IPS-18a (cell line): Measurements from ENCODE around the gene CENPB.

Experiments used
- H3K27ac ChIP-seq: one replicate; pipeline ENCODE4 v1.5.1; 2013; ENCODE audit warnings: low read length
- H3K27me3 ChIP-seq: one replicate; pipeline ENCODE4 v1.6.1; 2013; ENCODE audit warnings: mild to moderate bottlenecking, low read length; ENCODE audit not compliant: control insufficient read depth, insufficient read depth
- H3K36me3 ChIP-seq: one replicate; pipeline ENCODE4 v1.6.1; 2013; ENCODE audit warnings: low read depth, low read length; ENCODE audit not compliant: control insufficient read depth
- H3K4me1 ChIP-seq: one replicate; pipeline ENCODE4 v1.6.1; 2013; ENCODE audit warnings: low read depth, low read length; ENCODE audit not compliant: control insufficient read depth
- H3K4me3 ChIP-seq: one replicate; pipeline ENCODE4 v1.5.1; 2013; ENCODE audit warnings: low read length
- H3K9ac ChIP-seq: one replicate; pipeline ENCODE4 v1.6.1; 2013; ENCODE audit warnings: mild to moderate bottlenecking, low read length, moderate library complexity
- H3K9me3 ChIP-seq: one replicate; pipeline ENCODE4 v1.6.1; 2013; ENCODE audit warnings: low read depth, low read length; ENCODE audit not compliant: control insufficient read depth

The CENPB gene

DNA sequence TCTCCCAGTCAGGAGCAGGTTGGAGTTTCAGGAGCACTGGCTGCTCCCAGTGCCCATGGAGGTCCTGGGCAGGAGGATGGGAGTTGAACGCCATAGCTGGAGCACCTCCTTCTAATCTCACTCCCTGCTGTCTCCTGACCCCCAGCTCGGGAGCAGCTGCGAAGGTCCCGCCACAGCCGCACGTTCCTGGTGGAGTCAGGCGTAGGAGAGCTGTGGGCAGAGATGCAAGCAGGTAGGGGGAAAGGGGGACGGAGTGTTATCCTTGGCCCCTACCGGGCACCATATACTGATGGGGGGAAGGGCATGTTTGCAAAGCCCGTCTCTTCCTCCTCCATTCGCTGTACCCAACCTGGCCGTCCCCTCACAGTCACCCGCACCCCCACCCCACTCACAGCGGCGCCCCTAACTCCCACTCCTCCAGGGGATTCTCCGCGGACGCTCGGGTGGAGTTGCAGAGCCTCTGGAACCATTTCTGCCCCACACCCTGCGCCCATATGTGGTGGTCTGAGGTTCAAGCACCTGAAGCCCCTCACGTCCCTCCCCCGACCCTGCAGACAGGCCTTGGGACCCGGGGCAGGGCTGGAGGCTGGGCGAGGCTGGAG lies 37.4 kb downstream of the CENPB start:
- Histone ChIP-seq H3K27me3 (peaks cover 63% of the 10 kb centered on the region), H3K4me1 (peaks cover 8% of the 10 kb centered on the region), H3K36me3 (no peaks in the 10 kb centered on the region), H3K4me3 (peak overlapping the region; percentile 49), H3K9me3 (no peaks in the 10 kb centered on the region), H3K9ac (no peak overlapping the region), H3K27ac (no peak overlapping the region)

DNA sequence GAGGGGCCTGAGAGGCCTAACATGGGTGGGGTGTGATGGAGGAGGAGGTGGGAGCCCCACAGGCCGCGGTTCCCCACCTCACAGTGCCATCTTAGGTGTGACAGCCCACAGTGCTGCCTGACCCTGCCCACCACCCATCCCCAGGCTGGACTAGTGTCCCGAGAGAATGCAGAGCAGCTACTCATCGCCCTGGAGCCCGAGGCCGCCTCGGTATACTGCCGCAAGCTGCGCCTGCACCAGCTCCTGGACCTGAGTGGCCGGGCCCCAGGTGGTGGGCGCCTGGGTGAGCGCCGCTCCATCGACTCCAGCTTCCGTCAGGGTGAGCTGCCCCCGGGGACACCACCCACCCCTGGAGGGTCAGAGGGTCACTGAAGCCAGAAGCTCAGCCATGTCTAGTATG lies 38.5 kb downstream of the CENPB start:
- Histone ChIP-seq H3K36me3 (no peaks in the 10 kb centered on the region), H3K27ac (no peak overlapping the region), H3K27me3 (peaks cover 63% of the 10 kb centered on the region), H3K9ac (no peak overlapping the region), H3K9me3 (no peaks in the 10 kb centered on the region), H3K4me1 (peaks cover 8% of the 10 kb centered on the region), H3K4me3 (no peak overlapping the region)

DNA sequence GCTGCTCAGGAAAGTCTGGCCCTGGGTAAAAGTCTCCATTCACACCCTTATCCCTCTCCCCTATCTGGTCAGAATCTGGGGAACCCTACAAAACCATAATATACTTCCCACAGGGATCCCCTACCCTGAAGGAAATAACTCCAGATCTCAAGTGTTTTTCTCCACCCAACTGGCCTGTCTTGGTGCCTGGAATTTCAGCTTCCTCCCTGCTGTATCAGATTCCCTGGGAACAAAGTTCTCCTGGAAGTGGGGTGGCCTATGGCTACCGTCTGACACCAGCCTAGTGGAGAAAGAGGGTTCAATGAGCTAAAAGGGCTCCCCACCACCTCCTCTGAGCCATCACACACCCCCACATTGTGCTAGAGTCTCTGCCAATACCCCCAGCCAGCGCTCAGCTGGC lies 39.1 kb downstream of the CENPB start:
- Histone ChIP-seq H3K9me3 (no peaks in the 10 kb centered on the region), H3K4me3 (no peak overlapping the region), H3K27me3 (peaks cover 58% of the 10 kb centered on the region), H3K27ac (no peak overlapping the region), H3K4me1 (peaks cover 3% of the 10 kb centered on the region), H3K36me3 (no peaks in the 10 kb centered on the region), H3K9ac (no peak overlapping the region)

DNA sequence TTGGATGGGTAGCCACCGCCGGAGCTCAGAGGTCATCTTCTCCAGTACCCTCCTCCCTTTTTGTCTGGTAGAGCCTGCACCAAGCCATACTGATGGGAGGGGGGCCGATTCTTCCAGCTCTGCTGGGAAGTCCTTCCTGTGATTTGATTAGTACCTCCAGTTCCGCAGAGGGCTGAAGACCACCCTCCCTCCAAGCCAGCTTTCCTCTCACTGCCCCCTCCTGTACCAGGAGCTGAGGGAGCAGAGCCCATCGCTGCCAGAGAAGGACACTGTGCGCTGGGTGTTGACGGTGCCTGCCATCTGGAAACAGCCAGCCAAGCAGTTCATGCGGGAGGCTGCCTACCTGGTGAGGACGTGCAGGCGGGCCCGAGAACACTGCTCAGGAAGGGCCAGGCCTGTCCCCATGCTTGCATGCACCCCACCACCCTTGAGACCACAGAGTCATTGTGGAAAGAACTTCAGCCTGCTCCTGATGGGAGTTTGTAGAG lies 40.8 kb downstream of the CENPB start:
- H3K9me3 ChIP-seq: no peaks in the 10 kb centered on the region
- H3K4me3 ChIP-seq: peak overlapping the region; percentile 63
- no peak overlapping the region for H3K9ac ChIP-seq
- no peak overlapping the region for H3K27ac ChIP-seq
- H3K36me3 ChIP-seq: no peaks in the 10 kb centered on the region
- peaks cover 6% of the 10 kb centered on the region for H3K4me1 ChIP-seq
- H3K27me3 ChIP-seq: peaks cover 41% of the 10 kb centered on the region

DNA sequence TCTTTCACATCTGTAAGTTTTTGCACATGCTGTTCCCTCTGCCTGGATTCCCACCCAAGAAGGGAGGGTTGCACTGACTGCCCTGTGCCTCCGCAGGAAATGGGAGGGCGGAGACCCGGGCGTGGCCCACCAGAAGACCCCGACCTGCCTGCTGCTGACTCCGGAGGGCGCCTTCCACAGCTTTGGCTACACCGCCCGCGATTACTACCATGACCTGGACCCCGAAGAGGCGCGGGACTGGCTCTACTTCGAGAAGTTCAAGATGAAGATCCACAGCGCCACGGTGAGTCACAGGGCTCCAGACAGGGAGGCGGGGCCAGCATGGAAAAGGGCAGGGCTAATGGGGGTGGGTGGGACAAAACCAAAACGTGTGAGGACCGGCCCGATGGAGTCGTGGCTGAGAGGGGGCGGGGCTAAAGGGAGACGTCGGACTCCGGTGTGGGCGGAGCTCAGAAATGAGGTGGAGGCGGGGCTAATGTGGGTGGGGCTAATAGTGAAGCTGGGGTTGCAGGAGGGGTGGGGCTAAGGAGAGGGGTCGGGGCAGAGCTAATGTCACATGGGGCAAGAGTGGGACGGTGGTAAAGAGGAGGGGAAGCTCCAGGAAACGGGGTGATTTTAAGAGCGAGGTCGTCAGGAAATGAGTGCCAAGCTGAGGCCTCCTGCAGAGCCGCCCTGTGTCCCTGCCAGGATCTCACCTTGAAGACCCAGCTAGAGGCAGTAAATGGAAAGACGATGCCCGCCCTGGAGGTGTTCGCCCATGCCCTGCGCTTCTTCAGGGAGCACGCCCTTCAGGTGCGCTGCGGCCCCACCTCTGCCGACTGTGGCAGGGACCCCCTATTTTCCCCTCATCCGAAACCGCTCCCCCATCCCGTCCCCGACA lies 41.5 kb downstream of the CENPB start:
- H3K4me1 ChIP-seq: peaks cover 6% of the 10 kb centered on the region
- H3K36me3 ChIP-seq: no peaks in the 10 kb centered on the region
- no peaks in the 10 kb centered on the region for H3K9me3 ChIP-seq
- H3K9ac ChIP-seq: no peak overlapping the region
- no peak overlapping the region for H3K27ac ChIP-seq
- peaks cover 35% of the 10 kb centered on the region for H3K27me3 ChIP-seq
- H3K4me3 ChIP-seq: peak overlapping the region; percentile 63

DNA sequence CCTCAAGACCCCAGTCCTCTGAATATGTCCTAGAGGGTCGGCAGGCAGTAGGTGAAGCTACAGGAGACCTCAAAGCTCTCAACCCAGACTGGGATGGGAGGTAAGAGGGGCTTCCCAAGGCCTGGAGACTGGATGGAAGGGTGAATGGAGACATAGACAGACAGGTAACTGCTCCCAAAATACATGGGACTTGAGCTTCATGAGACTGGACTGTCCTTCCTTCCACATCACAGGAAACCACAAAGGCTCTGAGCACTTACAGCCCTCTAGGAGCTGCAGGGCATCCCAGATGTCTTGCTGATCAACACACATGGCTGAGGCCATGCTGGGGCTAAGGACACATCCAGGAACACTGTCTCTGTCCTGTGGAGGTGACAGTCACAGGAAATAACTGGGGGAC lies 42.5 kb downstream of the CENPB start:
- Histone ChIP-seq H3K9ac (no peak overlapping the region), H3K4me3 (no peak overlapping the region), H3K9me3 (no peaks in the 10 kb centered on the region), H3K27me3 (peaks cover 25% of the 10 kb centered on the region), H3K27ac (no peak overlapping the region), H3K4me1 (peaks cover 13% of the 10 kb centered on the region), H3K36me3 (no peaks in the 10 kb centered on the region)

DNA sequence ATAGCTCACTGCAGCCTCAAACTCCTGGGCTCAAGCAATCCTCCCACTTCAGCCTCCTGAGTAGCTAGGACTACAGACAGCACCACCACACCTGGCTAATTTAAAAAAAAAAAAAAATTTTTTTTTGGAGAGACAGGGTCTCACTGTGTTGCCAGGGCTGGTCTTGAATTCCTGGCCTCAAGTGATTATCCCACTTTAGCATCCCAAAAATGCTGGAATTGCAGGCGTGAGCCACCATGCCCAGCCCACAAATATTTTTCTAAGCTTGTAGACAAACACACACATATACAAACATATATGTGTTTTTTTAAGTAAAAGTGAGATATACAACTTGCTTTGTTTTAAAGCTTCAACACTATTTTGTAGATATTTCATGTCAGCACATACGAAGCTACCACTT lies 43.3 kb downstream of the CENPB start:
- H3K4me3 ChIP-seq: no peak overlapping the region
- no peak overlapping the region for H3K27ac ChIP-seq
- H3K36me3 ChIP-seq: no peaks in the 10 kb centered on the region
- H3K9me3 ChIP-seq: no peaks in the 10 kb centered on the region
- H3K27me3 ChIP-seq: peaks cover 18% of the 10 kb centered on the region
- H3K9ac ChIP-seq: no peak overlapping the region
- peaks cover 13% of the 10 kb centered on the region for H3K4me1 ChIP-seq

- Histone ChIP-seq H3K4me3 (no peak overlapping the region), H3K4me1 (peaks cover 13% of the 10 kb centered on the region), H3K9ac (no peak overlapping the region), H3K9me3 (no peaks in the 10 kb centered on the region), H3K27me3 (peaks cover 8% of the 10 kb centered on the region), H3K36me3 (no peaks in the 10 kb centered on the region), H3K27ac (no peak overlapping the region)
Observed at GRCh38 chr20:3741836-3742458, 44.6 kb downstream of the CENPB start.

GRCh38 chr20:3740615-3741301 lies 45.8 kb downstream of the CENPB start:
- H3K4me1 ChIP-seq: peaks cover 13% of the 10 kb centered on the region
- no peak overlapping the region for H3K27ac ChIP-seq
- H3K9ac ChIP-seq: no peak overlapping the region
- no peaks in the 10 kb centered on the region for H3K36me3 ChIP-seq
- no peak overlapping the region for H3K4me3 ChIP-seq
- H3K27me3 ChIP-seq: peaks cover 5% of the 10 kb centered on the region
- H3K9me3 ChIP-seq: no peaks in the 10 kb centered on the region

DNA sequence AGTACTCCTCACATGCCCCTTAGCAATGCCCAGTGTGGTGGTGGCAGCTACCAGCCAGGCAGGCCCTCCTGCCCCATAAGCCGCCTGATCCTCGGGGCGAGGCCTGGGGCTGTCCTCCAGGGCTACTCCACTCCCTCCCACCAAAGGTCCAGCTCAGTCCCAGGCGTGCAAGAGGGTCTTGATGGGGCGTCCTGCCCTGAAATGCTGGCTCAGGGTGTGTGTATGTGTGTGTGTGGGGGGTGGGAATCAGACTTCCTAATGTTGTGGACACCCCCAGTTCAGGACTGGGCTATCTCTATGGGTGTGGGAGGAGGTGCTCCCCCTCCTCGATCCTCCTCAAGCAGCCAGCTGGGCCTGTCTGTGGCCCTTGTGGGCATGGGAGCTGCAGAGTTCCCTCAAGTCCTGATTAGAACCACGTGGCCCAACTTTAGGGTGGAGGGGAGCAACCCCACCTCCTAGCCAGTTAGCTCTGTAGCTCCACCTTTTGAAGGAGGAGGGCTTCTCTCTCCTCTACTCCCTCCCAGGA lies 46.6 kb downstream of the CENPB start:
- Histone ChIP-seq H3K36me3 (no peaks in the 10 kb centered on the region), H3K4me1 (peaks cover 13% of the 10 kb centered on the region), H3K4me3 (no peak overlapping the region), H3K27ac (no peak overlapping the region), H3K9ac (no peak overlapping the region), H3K9me3 (no peaks in the 10 kb centered on the region), H3K27me3 (no peaks in the 10 kb centered on the region)
